Kidney epithelial cell (primary cell): ENCODE measurements around the gene GRAMD4. TPM values are rescaled to one million over a fixed set of nuclear protein-coding genes. Genes with fewer than 3 reads are reported as not detected.

Experiments
- DNase-seq: peaks from one replicate; pipeline ENCODE4 v3.0.0-alpha.2; 2010; ENCODE audit warnings: low read depth
- H3K27me3 ChIP-seq: 2 replicates; pipeline ENCODE4 v1.6.0; 2011; ENCODE audit warnings: low read length; ENCODE audit not compliant: control insufficient read depth, insufficient read depth
- H3K36me3 ChIP-seq: 2 replicates; pipeline ENCODE4 v1.5.1; 2011; ENCODE audit warnings: low read length; ENCODE audit not compliant: control insufficient read depth, insufficient read depth
- H3K4me3 ChIP-seq: 2 replicates; pipeline ENCODE4 v1.5.1; 2011; ENCODE audit warnings: low read depth, mild to moderate bottlenecking, control low read depth, low read length
- total RNA-seq: library from RNA; depleted of rRNA; stranded (reverse); fragments of >200 nt; gene quantifications from 2 replicates; pipeline ENCODE4 v1.2.3, GENCODE V29; 2015
- TF ChIP-seq, protein P1 (sequence below): IDR thresholded peaks from 2 replicates; pipeline ENCODE4 v1.5.1; 2011; ENCODE audit warnings: mild to moderate bottlenecking, moderate library complexity, low read length, control low read depth, inconsistent platforms; ENCODE audit not compliant: insufficient read depth, poor library complexity, severe bottlenecking

Gene GRAMD4
- total RNA-seq, 1 donor from 2014 or later: 30.4 TPM

DNA sequence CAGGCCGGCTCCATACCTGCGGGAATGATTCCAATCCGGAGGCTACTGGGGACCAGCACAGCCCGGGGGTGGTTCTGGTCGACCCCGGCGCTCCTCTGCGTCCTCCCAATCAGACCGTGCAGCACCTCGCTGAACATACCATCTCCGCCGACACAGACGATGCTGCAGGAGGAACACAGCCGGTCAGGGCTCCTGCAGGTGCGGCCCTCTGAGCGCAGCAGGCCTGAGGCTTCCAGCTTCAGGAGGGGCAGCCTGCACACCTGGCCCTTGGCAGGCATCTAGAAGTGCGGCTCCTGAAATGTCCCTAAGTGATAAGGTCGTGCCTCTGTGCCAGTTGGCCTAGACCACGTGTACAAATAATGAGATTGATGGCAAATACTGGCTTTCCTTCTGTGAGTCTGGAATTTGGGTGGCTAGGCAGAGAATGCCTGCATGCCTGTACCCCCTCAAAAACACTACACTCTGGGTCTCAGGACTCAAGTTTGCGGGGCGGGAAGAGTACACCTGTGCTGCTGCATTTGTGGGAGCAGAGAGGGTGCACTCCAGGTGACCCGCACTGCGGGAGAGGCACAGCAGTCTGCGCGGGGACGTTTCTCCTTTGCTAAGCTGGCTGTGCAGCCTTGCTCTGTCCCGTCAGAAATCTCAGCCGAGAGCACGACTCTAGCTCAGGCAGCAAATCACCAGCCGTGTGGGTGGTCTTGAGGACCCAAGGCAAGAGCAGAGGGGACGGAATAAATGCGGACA is 87.8 kb downstream of the GRAMD4 start:
- TF ChIP-seq, protein P1, sequence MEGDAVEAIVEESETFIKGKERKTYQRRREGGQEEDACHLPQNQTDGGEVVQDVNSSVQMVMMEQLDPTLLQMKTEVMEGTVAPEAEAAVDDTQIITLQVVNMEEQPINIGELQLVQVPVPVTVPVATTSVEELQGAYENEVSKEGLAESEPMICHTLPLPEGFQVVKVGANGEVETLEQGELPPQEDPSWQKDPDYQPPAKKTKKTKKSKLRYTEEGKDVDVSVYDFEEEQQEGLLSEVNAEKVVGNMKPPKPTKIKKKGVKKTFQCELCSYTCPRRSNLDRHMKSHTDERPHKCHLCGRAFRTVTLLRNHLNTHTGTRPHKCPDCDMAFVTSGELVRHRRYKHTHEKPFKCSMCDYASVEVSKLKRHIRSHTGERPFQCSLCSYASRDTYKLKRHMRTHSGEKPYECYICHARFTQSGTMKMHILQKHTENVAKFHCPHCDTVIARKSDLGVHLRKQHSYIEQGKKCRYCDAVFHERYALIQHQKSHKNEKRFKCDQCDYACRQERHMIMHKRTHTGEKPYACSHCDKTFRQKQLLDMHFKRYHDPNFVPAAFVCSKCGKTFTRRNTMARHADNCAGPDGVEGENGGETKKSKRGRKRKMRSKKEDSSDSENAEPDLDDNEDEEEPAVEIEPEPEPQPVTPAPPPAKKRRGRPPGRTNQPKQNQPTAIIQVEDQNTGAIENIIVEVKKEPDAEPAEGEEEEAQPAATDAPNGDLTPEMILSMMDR: no peak
- no peak for DNase-seq
- Histone ChIP-seq H3K4me3 (no peak overlapping the region), H3K36me3 (peaks cover 3% of the 10 kb centered on the region), H3K27me3 (no peaks in the 10 kb centered on the region)

DNA sequence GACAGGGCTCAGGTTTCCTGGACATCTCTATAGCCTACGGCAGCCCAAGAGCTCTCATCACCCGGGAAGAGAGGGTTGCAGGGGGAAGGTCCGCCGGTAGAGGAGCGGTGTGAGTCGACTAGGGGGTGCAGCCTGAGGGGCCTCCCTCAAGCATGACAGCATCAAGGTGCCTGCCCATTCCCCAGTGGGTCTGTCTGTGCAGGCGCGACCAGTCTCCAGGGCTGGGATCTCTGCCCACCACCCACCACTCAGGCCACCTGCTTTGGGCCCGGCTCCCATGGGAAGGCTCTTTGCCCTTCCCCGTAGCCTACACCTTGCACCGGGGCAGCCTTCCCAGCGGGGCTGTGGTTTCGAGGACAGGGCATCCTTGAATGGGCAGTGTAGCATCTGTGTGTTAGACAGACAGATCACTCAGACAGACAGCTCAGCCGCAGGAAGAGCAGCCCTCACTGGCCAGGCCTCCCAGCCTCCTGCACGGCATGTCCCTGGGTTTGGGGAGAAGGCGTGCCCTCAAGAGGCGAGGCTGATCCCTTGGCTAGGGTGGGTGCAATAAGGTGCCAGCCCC is 88.7 kb downstream of the GRAMD4 start:
- H3K4me3 ChIP-seq: no peak overlapping the region
- H3K36me3 ChIP-seq: peaks cover 3% of the 10 kb centered on the region
- H3K27me3 ChIP-seq: no peaks in the 10 kb centered on the region
- TF ChIP-seq, protein P1: no peak
- no peak for DNase-seq

DNA sequence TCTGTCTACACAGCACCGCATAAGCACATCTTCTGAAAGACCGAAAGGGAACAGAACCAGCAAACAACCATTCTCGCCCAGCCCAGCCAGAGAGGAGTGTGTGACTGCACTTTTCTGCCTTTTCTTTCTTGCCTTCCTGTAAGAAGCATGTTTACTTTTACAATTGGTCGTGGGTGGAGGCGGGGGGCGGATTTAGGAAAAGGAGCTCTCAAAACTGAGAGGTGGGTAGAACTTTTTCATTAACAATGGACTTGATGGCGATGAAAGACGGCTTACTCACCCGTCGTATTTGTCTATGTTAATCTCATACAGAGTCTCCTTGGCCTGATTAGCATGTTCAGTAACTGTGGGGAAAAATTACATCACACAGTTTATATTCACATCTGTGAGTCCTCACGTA is 90.6 kb downstream of the GRAMD4 start:
- TF ChIP-seq, protein P1: no peak
- DNase-seq: no peak
- peaks cover 3% of the 10 kb centered on the region for H3K36me3 ChIP-seq
- H3K27me3 ChIP-seq: no peaks in the 10 kb centered on the region
- no peak overlapping the region for H3K4me3 ChIP-seq

DNA sequence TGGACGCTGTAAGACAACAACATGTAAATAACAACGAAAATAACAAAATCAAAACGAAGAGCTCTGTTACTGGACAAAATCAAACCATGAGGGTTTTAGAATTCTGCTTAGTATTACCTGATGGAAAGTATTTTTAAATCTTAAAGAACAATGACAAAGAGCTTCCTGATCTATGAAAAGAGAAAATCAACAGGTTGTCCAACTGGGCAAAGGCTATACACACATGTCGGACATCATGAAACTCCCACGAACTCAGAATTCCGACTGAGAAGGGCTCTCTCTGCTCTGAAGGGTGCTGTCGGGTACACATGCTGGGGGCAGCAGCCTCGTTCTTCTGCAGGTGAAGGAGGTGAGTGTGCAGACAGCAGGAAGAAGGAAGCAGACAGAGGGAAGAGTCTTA is 92.1 kb downstream of the GRAMD4 start:
- no peak for DNase-seq
- no peak overlapping the region for H3K4me3 ChIP-seq
- TF ChIP-seq, protein P1: no peak
- no peaks in the 10 kb centered on the region for H3K36me3 ChIP-seq
- no peaks in the 10 kb centered on the region for H3K27me3 ChIP-seq

DNA sequence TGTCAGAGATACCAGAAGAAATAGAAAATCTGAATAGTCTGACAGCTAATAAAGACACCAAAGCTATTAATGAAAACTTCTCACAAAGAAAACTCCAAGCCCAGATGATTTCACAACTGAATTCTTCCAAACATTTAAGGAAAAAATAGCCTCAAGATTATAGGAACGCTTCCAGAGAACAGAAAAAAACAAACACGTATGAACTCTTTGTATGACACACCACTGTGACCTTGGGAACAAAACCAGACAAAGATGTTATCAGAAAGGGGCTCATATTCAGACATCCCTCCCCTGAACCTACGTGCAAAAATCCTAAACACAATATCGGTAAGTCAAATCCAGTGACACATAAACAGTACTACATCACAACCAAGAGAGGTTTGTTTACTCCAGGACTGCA is 94.4 kb downstream of the GRAMD4 start:
- H3K36me3 ChIP-seq: no peaks in the 10 kb centered on the region
- DNase-seq: no peak
- no peaks in the 10 kb centered on the region for H3K27me3 ChIP-seq
- TF ChIP-seq, protein P1: no peak
- H3K4me3 ChIP-seq: no peak overlapping the region
